Loucy (cell line): ENCODE results near the gene STOX2.

Experiments
- H2AFZ ChIP-seq: fragments of 200-600 bp; sonication (generic); 2 replicates; pipeline ENCODE4 v1.6.0; 2016; ENCODE audit warnings: antibody characterized with exemption, mild to moderate bottlenecking, low read length, moderate library complexity
- H3F3A ChIP-seq: fragments of 200-600 bp; 2 replicates; pipeline ENCODE4 v1.6.0; 2016; ENCODE audit warnings: antibody characterized with exemption, low read depth, mild to moderate bottlenecking
- H3K27me3 ChIP-seq: fragments of 200-600 bp; sonication (generic); 2 replicates; pipeline ENCODE4 v1.6.1; 2014; ENCODE audit warnings: low read length, mild to moderate bottlenecking; ENCODE audit not compliant: insufficient read depth, poor library complexity, severe bottlenecking
- H3K36me3 ChIP-seq: fragments of 200-600 bp; sonication (generic); 2 replicates; pipeline ENCODE4 v1.6.1; 2016; ENCODE audit warnings: low read length; ENCODE audit not compliant: insufficient read depth
- H3K4me1 ChIP-seq: fragments of 200-600 bp; sonication (generic); 2 replicates; pipeline ENCODE4 v1.5.1; 2014; ENCODE audit warnings: low read length, mild to moderate bottlenecking; ENCODE audit not compliant: insufficient read depth, poor library complexity, severe bottlenecking
- H3K4me2 ChIP-seq: fragments of 200-600 bp; sonication (generic); 2 replicates; pipeline ENCODE4 v1.6.0; 2014; ENCODE audit warnings: antibody characterized with exemption, low read length, low read depth, mild to moderate bottlenecking; ENCODE audit not compliant: poor library complexity, severe bottlenecking
- H3K4me3 ChIP-seq: fragments of 200-600 bp; sonication (generic); 2 replicates; pipeline ENCODE4 v1.5.1; 2014; ENCODE audit warnings: low read length, mild to moderate bottlenecking, mixed read lengths; ENCODE audit not compliant: poor library complexity, severe bottlenecking
- H3K79me2 ChIP-seq: fragments of 200-600 bp; sonication (generic); 2 replicates; pipeline ENCODE4 v1.6.1; 2014; ENCODE audit warnings: low read length; ENCODE audit not compliant: insufficient read depth
- H3K9ac ChIP-seq: fragments of 200-600 bp; sonication (generic); 2 replicates; pipeline ENCODE4 v1.6.0; 2014; ENCODE audit warnings: mild to moderate bottlenecking, low read depth, low read length, moderate library complexity; ENCODE audit not compliant: poor library complexity, severe bottlenecking
- H3K9me2 ChIP-seq: fragments of 200-600 bp; sonication (generic); replicated peaks from 2 replicates; pipeline ENCODE4 v1.6.1; 2016; ENCODE audit warnings: low read depth, low read length, mixed read lengths
- H3K9me3 ChIP-seq: fragments of 200-600 bp; sonication (generic); 2 replicates; pipeline ENCODE4 v1.6.1; 2014; ENCODE audit warnings: mild to moderate bottlenecking, antibody characterized with exemption, low read length, low read depth; ENCODE audit not compliant: insufficient read depth
- H4K20me1 ChIP-seq: fragments of 200-600 bp; sonication (generic); 2 replicates; pipeline ENCODE4 v1.6.0; 2014; ENCODE audit warnings: antibody characterized with exemption, low read length, mild to moderate bottlenecking; ENCODE audit not compliant: insufficient read depth, poor library complexity, severe bottlenecking
- EZH2phosphoT487 ChIP-seq: fragments of 200-600 bp; IDR thresholded peaks from 2 replicates; pipeline ENCODE4 v1.6.1; 2018; ENCODE audit warnings: antibody characterized with exemption, mild to moderate bottlenecking, moderate library complexity, borderline replicate concordance
- TF ChIP-seq, protein P1 (sequence below): fragments of 200-600 bp; sonication (generic); conservative IDR thresholded peaks from 2 replicates; pipeline ENCODE4 v1.5.1; 2014; ENCODE audit warnings: mild to moderate bottlenecking, antibody characterized with exemption, low read length

The STOX2 gene

DNA sequence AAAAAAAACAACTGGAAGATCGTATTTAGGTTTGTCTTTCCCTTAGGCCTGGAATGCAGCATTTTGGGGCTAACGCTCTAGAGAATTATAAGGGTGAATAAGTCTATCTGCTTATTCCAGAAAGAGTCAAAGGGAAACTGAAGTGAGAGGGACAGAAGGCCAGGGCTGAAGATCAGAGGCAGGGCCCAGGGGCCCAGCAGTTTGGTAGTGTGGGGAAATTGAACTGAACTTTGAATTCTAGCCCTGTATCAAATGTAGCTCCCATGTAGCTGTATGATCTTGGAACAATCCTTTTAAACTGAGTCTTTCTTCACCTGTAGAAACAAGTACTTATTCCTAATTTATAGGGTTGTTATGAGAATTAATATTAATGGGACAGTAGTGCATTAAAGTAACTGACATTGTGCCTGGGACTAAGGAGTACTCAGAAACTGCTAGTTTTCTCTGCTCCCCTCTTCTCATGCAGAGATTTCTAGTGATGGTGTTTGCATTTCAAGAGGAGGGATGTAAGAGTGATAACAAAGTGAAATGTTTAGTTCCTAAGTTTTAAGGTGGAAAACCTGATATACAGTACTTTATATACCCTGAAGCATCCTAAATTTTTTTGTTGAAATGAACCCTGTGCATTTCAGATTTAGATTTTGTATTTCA is 30.4 kb downstream of the STOX2 start:
- no peaks in the 10 kb centered on the region for H4K20me1 ChIP-seq
- no peak for TF ChIP-seq EZH2phosphoT487
- TF ChIP-seq, protein P1, sequence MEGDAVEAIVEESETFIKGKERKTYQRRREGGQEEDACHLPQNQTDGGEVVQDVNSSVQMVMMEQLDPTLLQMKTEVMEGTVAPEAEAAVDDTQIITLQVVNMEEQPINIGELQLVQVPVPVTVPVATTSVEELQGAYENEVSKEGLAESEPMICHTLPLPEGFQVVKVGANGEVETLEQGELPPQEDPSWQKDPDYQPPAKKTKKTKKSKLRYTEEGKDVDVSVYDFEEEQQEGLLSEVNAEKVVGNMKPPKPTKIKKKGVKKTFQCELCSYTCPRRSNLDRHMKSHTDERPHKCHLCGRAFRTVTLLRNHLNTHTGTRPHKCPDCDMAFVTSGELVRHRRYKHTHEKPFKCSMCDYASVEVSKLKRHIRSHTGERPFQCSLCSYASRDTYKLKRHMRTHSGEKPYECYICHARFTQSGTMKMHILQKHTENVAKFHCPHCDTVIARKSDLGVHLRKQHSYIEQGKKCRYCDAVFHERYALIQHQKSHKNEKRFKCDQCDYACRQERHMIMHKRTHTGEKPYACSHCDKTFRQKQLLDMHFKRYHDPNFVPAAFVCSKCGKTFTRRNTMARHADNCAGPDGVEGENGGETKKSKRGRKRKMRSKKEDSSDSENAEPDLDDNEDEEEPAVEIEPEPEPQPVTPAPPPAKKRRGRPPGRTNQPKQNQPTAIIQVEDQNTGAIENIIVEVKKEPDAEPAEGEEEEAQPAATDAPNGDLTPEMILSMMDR, result no peak
- no peak overlapping the region for H3K4me2 ChIP-seq
- H2AFZ ChIP-seq, result no peak overlapping the region
- no peaks in the 10 kb centered on the region for H3K79me2 ChIP-seq
- H3F3A ChIP-seq, result no peaks in the 10 kb centered on the region
- no peak overlapping the region for H3K4me3 ChIP-seq
- H3K4me1 ChIP-seq, result no peaks in the 10 kb centered on the region
- no peaks in the 10 kb centered on the region for H3K9me2 ChIP-seq
- H3K9ac ChIP-seq, result no peak overlapping the region
- H3K9me3 ChIP-seq, result no peaks in the 10 kb centered on the region
- H3K36me3 ChIP-seq, result no peaks in the 10 kb centered on the region
- H3K27me3 ChIP-seq, result no peaks in the 10 kb centered on the region

DNA sequence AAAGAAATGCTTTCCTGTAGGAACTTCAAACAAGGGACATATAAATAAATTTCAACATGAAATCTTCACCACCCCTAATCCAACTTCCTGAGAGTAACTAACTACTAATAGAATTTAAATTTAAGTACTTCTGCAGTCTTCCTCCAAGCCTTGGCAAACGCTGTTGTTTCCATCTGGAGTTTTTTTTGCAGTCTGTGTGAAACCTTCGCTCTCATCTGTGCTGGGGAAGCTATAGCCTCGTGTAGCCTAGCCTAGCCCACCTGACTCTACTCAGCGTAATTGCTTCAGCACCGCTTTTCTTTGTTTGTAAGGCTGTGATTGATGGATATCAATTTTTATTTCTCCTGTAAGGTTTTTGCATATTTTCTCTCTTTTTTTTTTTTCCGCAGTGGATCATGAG is 30.9 kb downstream of the STOX2 start:
- Histone ChIP-seq H2AFZ (no peak overlapping the region), H3F3A (no peaks in the 10 kb centered on the region), H3K9me3 (no peaks in the 10 kb centered on the region), H3K4me1 (no peaks in the 10 kb centered on the region), H3K4me2 (no peak overlapping the region), H3K36me3 (no peaks in the 10 kb centered on the region), H3K9me2 (no peaks in the 10 kb centered on the region), H3K4me3 (no peak overlapping the region), H4K20me1 (no peaks in the 10 kb centered on the region), H3K9ac (no peak overlapping the region), H3K79me2 (no peaks in the 10 kb centered on the region), H3K27me3 (no peaks in the 10 kb centered on the region)
- TF ChIP-seq, protein P1, result no peak
- no peak for TF ChIP-seq EZH2phosphoT487

DNA sequence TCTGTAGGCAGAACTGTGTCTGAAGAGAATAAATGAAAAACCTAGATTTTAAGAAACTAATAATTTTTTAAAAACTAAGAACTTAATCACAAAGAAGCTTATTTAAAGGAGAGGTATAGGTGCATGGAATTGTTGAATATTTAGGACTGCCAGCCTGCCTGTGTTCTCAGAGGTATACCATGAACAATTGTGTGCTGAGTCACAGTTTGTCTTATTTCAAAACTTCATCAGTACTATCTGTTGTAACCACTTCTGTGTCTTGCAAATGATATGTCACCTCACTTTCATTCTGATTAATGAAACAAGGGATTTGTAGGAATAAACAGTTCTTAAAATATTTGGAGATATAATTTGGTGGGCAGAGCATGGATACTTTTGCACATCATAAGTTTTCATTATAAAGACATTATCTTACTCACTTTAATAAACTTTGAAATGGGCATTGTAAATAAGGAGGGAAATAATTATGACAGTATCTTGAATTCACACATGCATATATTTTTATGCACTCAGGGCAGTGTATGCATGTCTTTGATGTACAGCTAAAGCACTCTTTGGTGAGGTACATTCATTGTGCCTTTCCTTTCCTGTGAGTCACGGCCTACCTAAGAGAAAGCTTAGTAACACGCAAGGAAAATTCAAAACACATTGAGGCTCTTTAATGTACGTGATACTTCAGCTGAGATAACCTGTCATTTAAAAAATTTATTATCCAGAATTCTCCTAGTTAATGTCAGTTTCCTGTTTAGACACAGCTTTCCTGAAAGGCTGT is 31.7 kb downstream of the STOX2 start:
- no peaks in the 10 kb centered on the region for H3K36me3 ChIP-seq
- no peak overlapping the region for H3K9ac ChIP-seq

More for the DNA sequence above, 31.7 kb downstream of the STOX2 start:
- TF ChIP-seq, protein P1, result no peak
- no peak for TF ChIP-seq EZH2phosphoT487
- Histone ChIP-seq H2AFZ (no peak overlapping the region), H3K4me3 (no peak overlapping the region), H3K27me3 (no peaks in the 10 kb centered on the region), H3K4me2 (no peak overlapping the region), H3K9me3 (no peaks in the 10 kb centered on the region), H3F3A (no peaks in the 10 kb centered on the region), H4K20me1 (no peaks in the 10 kb centered on the region), H3K9me2 (no peaks in the 10 kb centered on the region), H3K4me1 (no peaks in the 10 kb centered on the region), H3K79me2 (no peaks in the 10 kb centered on the region)
